HG03139 (cell line): ENCODE results near the gene BPI.
"Not testable (repeated sequence)": the region's sequence is repeated elsewhere in the genome, so short reads cannot be mapped to it uniquely, and the experiment has no call there.

Source experiments
- ATAC-seq: cut with Tn5 transposase; IDR thresholded peaks from one replicate; pipeline ENCODE4 v1.9.1; 2021; ENCODE audit not compliant: unreplicated experiment

The BPI gene

GRCh38 chr20:38331814-38332213, 27.9 kb downstream of the BPI start:
- no peak for ATAC-seq

GRCh38 chr20:38334016-38334415, 30.1 kb downstream of the BPI start:
- ATAC-seq, result no peak

- ATAC-seq, result no peak
These were observed 32.8 kb downstream of the BPI start for GRCh38 chr20:38336726-38337125.

GRCh38 chr20:38337561-38338140, 33.7 kb downstream of the BPI start:
- ATAC-seq, result no peak

- no peak for ATAC-seq
These were observed 35.0 kb downstream of the BPI start for GRCh38 chr20:38338849-38339520.

- ATAC-seq, result not testable (repeated sequence)
These were observed 35.6 kb downstream of the BPI start for GRCh38 chr20:38339521-38339896.

GRCh38 chr20:38339997-38340396, 36.0 kb downstream of the BPI start:
- no peak for ATAC-seq

- no peak for ATAC-seq
These were observed 36.7 kb downstream of the BPI start for GRCh38 chr20:38340693-38341092.

GRCh38 chr20:38342216-38342615, 38.3 kb downstream of the BPI start:
- ATAC-seq, result no peak

- ATAC-seq, result no peak
These were observed 38.9 kb downstream of the BPI start for GRCh38 chr20:38342713-38343310.

GRCh38 chr20:38343311-38344106, 39.6 kb downstream of the BPI start:
- ATAC-seq, result no peak

- ATAC-seq, result no peak
These were observed 40.2 kb downstream of the BPI start for GRCh38 chr20:38344107-38344701.

GRCh38 chr20:38345643-38346042, 41.7 kb downstream of the BPI start:
- no peak for ATAC-seq

- no peak for ATAC-seq
These were observed 42.3 kb downstream of the BPI start, which contains the start of gene LBP for GRCh38 chr20:38346247-38346651. TSS of gene LBP (plus strand) at chr20:38346482. CDS start at chr20:38346517, 35 bp downstream.

- no peak for ATAC-seq
These were observed 42.8 kb downstream of the BPI start for GRCh38 chr20:38346741-38347140.

- no peak for ATAC-seq
These were observed 45.9 kb downstream of the BPI start for GRCh38 chr20:38349856-38350255.

GRCh38 chr20:38350879-38351775, 47.2 kb downstream of the BPI start:
- ATAC-seq, result no peak

- ATAC-seq, result no peak
These were observed 49.4 kb downstream of the BPI start for GRCh38 chr20:38353316-38353715.

- no peak for ATAC-seq
These were observed 50.3 kb downstream of the BPI start for GRCh38 chr20:38354227-38354626.
